ACHN (cell line): Measurements from ENCODE around the gene ELP4.
"Not testable (repeated sequence)": the region's sequence is repeated elsewhere in the genome, so short reads cannot be mapped to it uniquely, and the experiment has no call there.

ENCODE experiments used
- DNase-seq: peaks from one replicate; pipeline ENCODE4 v3.0.0-alpha.2; 2015
- in situ Hi-C: cut with HindIII; loops from 2 replicates; pipeline ENCODE4 v1.10.0; 2017; ENCODE audit warnings: low sequenced_read_pairs, low pct_ligation_motif_present, low pct_unique_long_range_greater_than_20kb

ELP4 gene

GRCh38 chr11:31509429-31510345 is at the start of gene ELP4, which contains the start of gene IMMP1L:
ELP4 (plus strand) TSS chr11:31509767; CDS start chr11:31509785, 18 bp downstream.
IMMP1L (minus strand) TSS chr11:31509622; CDS start chr11:31463276, 46,346 bp downstream.
- peak; percentile 95 for DNase-seq
- in situ Hi-C loops = no loop called here

- DNase-seq = no peak
- in situ Hi-C loops = no loop called here
Observed at GRCh38 chr11:31464436-31464835, 45.1 kb upstream of the ELP4 start.

GRCh38 chr11:31474083-31474482 is 35.5 kb upstream of the ELP4 start:
- DNase-seq = no peak
- in situ Hi-C loops = no loop called here

- no peak for DNase-seq
Observed at GRCh38 chr11:31477528-31478222, 31.9 kb upstream of the ELP4 start.

GRCh38 chr11:31478223-31478590 is 31.4 kb upstream of the ELP4 start:
- in situ Hi-C loops = no loop called here
- no peak for DNase-seq

More at GRCh38 chr11:31477528-31478222, 31.9 kb upstream of the ELP4 start:
- in situ Hi-C loops = no loop called here

GRCh38 chr11:31479066-31479465 is 30.5 kb upstream of the ELP4 start:
- in situ Hi-C loops = no loop called here
- DNase-seq = no peak

GRCh38 chr11:31480930-31481329 is 28.6 kb upstream of the ELP4 start:
- in situ Hi-C loops = no loop called here
- no peak for DNase-seq

GRCh38 chr11:31484497-31484896 is 25.1 kb upstream of the ELP4 start:
- DNase-seq = no peak
- in situ Hi-C loops = no loop called here

- DNase-seq = peak; percentile 73
- in situ Hi-C loops = no loop called here
Observed at GRCh38 chr11:31487848-31488247, 21.7 kb upstream of the ELP4 start.

- no peak for DNase-seq
- in situ Hi-C loops = no loop called here
Observed at GRCh38 chr11:31492320-31492913, 17.1 kb upstream of the ELP4 start.

- in situ Hi-C loops = no loop called here
- no peak for DNase-seq
Observed at GRCh38 chr11:31493235-31493634, 16.3 kb upstream of the ELP4 start.

- in situ Hi-C loops, DNase-seq: not testable (repeated sequence)
Observed at GRCh38 chr11:31493762-31494161, 15.8 kb upstream of the ELP4 start.

- no peak for DNase-seq
- in situ Hi-C loops = no loop called here
Observed at GRCh38 chr11:31499576-31500178, 9.9 kb upstream of the ELP4 start.

GRCh38 chr11:31500560-31500959 is 9.0 kb upstream of the ELP4 start:
- DNase-seq = no peak
- in situ Hi-C loops = no loop called here

GRCh38 chr11:31509051-31509428 is 527 bp upstream of the ELP4 start:
- peak; percentile 19 for DNase-seq
- in situ Hi-C loops = no loop called here

GRCh38 chr11:31512117-31512516 is 2.5 kb downstream of the ELP4 start:
- in situ Hi-C loops = no loop called here
- no peak for DNase-seq

- no peak for DNase-seq
Observed at GRCh38 chr11:31521497-31522150, 12.1 kb downstream of the ELP4 start.

GRCh38 chr11:31529189-31529588 is 19.6 kb downstream of the ELP4 start:
- in situ Hi-C loops = no loop called here
- DNase-seq = no peak

More at GRCh38 chr11:31521497-31522150, 12.1 kb downstream of the ELP4 start:
- in situ Hi-C loops = no loop called here
